GM10266 (cell line): Measurements from ENCODE around the gene ZNF365.

Experiments used
- DNase-seq: peaks from one replicate; pipeline ENCODE4 v3.0.0; 2012; ENCODE audit errors: extremely low spot score
- CTCF ChIP-seq: IDR thresholded peaks from 2 replicates; pipeline ENCODE4 v1.5.1; 2012; ENCODE audit warnings: mild to moderate bottlenecking, low read depth; ENCODE audit not compliant: control insufficient read depth, insufficient read depth; ENCODE audit errors: missing control alignments

Gene ZNF365

GRCh38 chr10:62373995-62374861 lies at the start of gene ZNF365:
Gene ZNF365 (plus strand): TSS chr10:62374369. CDS start chr10:62376194, 1,825 bp downstream.
- no peak for TF ChIP-seq CTCF
- DNase-seq: peak; percentile 31

- TF ChIP-seq CTCF: no peak
- no peak for DNase-seq
Measured at GRCh38 chr10:62326176-62326575, 48.0 kb upstream of the ZNF365 start.

GRCh38 chr10:62327885-62328284 lies 46.3 kb upstream of the ZNF365 start:
- no peak for TF ChIP-seq CTCF
- DNase-seq: no peak

- DNase-seq: no peak
- no peak for TF ChIP-seq CTCF
Measured at GRCh38 chr10:62330213-62330612, 44.0 kb upstream of the ZNF365 start.

- no peak for DNase-seq
- TF ChIP-seq CTCF: no peak
Measured at GRCh38 chr10:62332406-62332805, 41.8 kb upstream of the ZNF365 start.

- no peak for TF ChIP-seq CTCF
- no peak for DNase-seq
Measured at GRCh38 chr10:62333135-62333889, 40.9 kb upstream of the ZNF365 start.
